HL-60 (cell line): ENCODE measurements around the gene AFF1.

Experiments
- GABPA ChIP-seq: IDR thresholded peaks from 2 replicates; pipeline ENCODE4 v1.6.1; 2012; ENCODE audit warnings: low read depth
- POLR2AphosphoS5 ChIP-seq: IDR thresholded peaks from 2 replicates; pipeline ENCODE4 v1.6.1; 2012; ENCODE audit warnings: low read depth
- SPI1 ChIP-seq: IDR thresholded peaks from 2 replicates; pipeline ENCODE4 v1.6.1; 2012; ENCODE audit warnings: low read depth, mild to moderate bottlenecking, borderline replicate concordance
- TF ChIP-seq, protein P1 (sequence below): IDR thresholded peaks from one replicate; pipeline ENCODE4 v1.5.1; 2011; ENCODE audit warnings: low read length, control low read depth, inconsistent platforms; ENCODE audit not compliant: insufficient read depth
- TF ChIP-seq, protein P2 (sequence below): IDR thresholded peaks from 2 replicates; pipeline ENCODE4 v1.6.1; 2012; ENCODE audit warnings: low read depth; ENCODE audit not compliant: insufficient replicate concordance

- TF ChIP-seq, protein P1, sequence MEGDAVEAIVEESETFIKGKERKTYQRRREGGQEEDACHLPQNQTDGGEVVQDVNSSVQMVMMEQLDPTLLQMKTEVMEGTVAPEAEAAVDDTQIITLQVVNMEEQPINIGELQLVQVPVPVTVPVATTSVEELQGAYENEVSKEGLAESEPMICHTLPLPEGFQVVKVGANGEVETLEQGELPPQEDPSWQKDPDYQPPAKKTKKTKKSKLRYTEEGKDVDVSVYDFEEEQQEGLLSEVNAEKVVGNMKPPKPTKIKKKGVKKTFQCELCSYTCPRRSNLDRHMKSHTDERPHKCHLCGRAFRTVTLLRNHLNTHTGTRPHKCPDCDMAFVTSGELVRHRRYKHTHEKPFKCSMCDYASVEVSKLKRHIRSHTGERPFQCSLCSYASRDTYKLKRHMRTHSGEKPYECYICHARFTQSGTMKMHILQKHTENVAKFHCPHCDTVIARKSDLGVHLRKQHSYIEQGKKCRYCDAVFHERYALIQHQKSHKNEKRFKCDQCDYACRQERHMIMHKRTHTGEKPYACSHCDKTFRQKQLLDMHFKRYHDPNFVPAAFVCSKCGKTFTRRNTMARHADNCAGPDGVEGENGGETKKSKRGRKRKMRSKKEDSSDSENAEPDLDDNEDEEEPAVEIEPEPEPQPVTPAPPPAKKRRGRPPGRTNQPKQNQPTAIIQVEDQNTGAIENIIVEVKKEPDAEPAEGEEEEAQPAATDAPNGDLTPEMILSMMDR: no peak
- TF ChIP-seq, protein P2, sequence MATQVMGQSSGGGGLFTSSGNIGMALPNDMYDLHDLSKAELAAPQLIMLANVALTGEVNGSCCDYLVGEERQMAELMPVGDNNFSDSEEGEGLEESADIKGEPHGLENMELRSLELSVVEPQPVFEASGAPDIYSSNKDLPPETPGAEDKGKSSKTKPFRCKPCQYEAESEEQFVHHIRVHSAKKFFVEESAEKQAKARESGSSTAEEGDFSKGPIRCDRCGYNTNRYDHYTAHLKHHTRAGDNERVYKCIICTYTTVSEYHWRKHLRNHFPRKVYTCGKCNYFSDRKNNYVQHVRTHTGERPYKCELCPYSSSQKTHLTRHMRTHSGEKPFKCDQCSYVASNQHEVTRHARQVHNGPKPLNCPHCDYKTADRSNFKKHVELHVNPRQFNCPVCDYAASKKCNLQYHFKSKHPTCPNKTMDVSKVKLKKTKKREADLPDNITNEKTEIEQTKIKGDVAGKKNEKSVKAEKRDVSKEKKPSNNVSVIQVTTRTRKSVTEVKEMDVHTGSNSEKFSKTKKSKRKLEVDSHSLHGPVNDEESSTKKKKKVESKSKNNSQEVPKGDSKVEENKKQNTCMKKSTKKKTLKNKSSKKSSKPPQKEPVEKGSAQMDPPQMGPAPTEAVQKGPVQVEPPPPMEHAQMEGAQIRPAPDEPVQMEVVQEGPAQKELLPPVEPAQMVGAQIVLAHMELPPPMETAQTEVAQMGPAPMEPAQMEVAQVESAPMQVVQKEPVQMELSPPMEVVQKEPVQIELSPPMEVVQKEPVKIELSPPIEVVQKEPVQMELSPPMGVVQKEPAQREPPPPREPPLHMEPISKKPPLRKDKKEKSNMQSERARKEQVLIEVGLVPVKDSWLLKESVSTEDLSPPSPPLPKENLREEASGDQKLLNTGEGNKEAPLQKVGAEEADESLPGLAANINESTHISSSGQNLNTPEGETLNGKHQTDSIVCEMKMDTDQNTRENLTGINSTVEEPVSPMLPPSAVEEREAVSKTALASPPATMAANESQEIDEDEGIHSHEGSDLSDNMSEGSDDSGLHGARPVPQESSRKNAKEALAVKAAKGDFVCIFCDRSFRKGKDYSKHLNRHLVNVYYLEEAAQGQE: no peak
- TF ChIP-seq POLR2AphosphoS5 (no peak), SPI1 (no peak), GABPA (no peak)
Measured at GRCh38 chr4:86890790-86891189, 44.0 kb upstream of the AFF1 start.
